Naive thymus-derived CD8-positive, alpha-beta T cell (primary cell): ENCODE results near the gene CARNS1. TPM values are rescaled to one million over a fixed set of nuclear protein-coding genes. Genes with fewer than 3 reads are reported as not detected.

ENCODE experiments used
- ATAC-seq, 2 donors: fragments of 150-1000 bp; cut with Tn5 transposase in 1 of 2; sonication (Bioruptor Pico), chemical (Tn5 transposase) in 1 of 2; 1 replicate in 1 of 2; 2 replicates in 1 of 2; pipeline ENCODE4 v1.10.0; 2021; ENCODE audit warnings: mild to moderate bottlenecking in 2 of 2, moderate library complexity in 2 of 2
- POLR2A ChIA-PET: fragments of 350-600 bp; sonication (Branson Sonifier 250); formaldehyde crosslinking; loops from one replicate; lab custom pipeline; 2021; ENCODE audit warnings: antibody characterized with exemption; lab: Charles Lee
- DNase-seq, 10 donors: peaks; one replicate each; pipeline versions ENCODE4 v3.0.0 to v3.0.0-alpha.2; 2020 to 2022
- H3K27ac Mint-ChIP-seq, 10 donors: one replicate each; pipeline ENCODE4 v1.8.0; 2020 to 2022; ENCODE audit warnings: mild to moderate bottlenecking in 10 of 10, mixed read lengths in 10 of 10, moderate library complexity in 4 of 10, inconsistent platforms in 1 of 10
- H3K27me3 Mint-ChIP-seq, 5 donors: one replicate each; pipeline ENCODE4 v1.8.0; 2021 to 2022; ENCODE audit warnings: mixed read lengths in 5 of 5
- H3K36me3 Mint-ChIP-seq, 3 donors: one replicate each; pipeline ENCODE4 v1.8.0; 2020 to 2022; ENCODE audit warnings: mixed read lengths in 3 of 3, mild to moderate bottlenecking in 2 of 3, inconsistent platforms in 1 of 3
- H3K4me1 Mint-ChIP-seq, 4 donors: one replicate each; pipeline ENCODE4 v1.8.0; 2021 to 2022; ENCODE audit warnings: mixed read lengths in 4 of 4
- H3K4me3 Mint-ChIP-seq, 10 donors: one replicate each; pipeline ENCODE4 v1.8.0; 2020 to 2022; ENCODE audit warnings: mild to moderate bottlenecking in 10 of 10, mixed read lengths in 10 of 10, moderate library complexity in 6 of 10, inconsistent platforms in 1 of 10
- H3K9me3 Mint-ChIP-seq, 9 donors: one replicate each; pipeline ENCODE4 v1.8.0; 2020 to 2022; ENCODE audit warnings: mixed read lengths in 9 of 9, mild to moderate bottlenecking in 3 of 9, inconsistent platforms in 1 of 9, moderate library complexity in 1 of 9
- polyA plus RNA-seq, 3 donors: library from polyadenylated mRNA; unstranded; fragments of 300-500 nt; fragmentation: Illumina TruSeq; gene quantifications; one replicate each; pipeline ENCODE4 v1.2.3, GENCODE V29; 2021
- total RNA-seq, 8 experiments: library from RNA in 2 of 8; stranded (reverse) in 2 of 8; gene quantifications; one replicate each; pipeline ENCODE4 v1.2.3 and lab custom pipeline; 2021 to 2026

Gene CARNS1
- total and polyA plus RNA-seq, 5 experiments from 2014 or later, result 2.2 to 21.2 (median 3.7) TPM

DNA sequence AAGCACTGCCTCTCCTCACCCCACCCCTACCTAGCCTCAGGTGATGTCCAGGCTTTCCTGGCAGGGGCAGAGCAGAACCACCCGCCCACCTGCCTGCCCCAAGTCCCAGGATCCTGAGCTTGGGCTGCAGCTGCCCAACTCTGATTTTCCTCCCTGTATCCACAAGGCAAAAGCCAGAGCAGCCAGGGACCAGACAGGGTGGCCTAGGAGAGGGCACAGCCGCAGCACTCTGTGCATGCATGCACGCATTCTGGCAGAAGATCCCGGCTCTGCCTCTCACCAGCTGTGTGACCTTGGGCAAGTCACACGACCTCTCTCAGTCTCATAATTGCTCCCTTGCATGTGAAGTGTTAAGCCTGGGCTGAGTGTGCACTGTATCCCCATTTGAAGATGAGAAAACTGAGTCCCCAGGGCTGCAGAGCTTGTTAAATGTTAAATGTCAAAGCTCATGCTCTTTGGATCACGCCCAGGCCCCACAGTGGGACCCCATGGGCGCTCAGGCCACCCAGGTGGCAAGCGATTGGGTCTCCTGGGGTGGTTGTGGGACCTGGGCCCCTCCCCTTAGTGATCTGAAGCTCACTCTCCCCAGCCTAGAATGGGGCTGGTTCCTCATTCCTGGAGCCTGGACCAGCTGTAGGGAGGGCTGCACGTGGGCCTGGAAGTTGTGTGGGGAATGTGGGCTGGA is 2.8 kb upstream of the CARNS1 start:
- DNase-seq (no peak), ATAC-seq (no peak)
- H3K27me3 Mint-ChIP-seq, result no peaks in the 10 kb centered on the region
- H3K4me1 Mint-ChIP-seq, result peaks cover 43 to 91% (median 85%) of the 10 kb centered on the region in 4 donors
- no peaks in the 10 kb centered on the region for H3K9me3 Mint-ChIP-seq
- peak overlapping the region in 7 of 10 donors; percentile 48 to 98 (median 89) for H3K4me3 Mint-ChIP-seq
- peak overlapping the region in 9 of 10 donors; percentile 75 to 98 (median 89) for H3K27ac Mint-ChIP-seq
- H3K36me3 Mint-ChIP-seq, result peaks cover 0 to 6% (median 2%) of the 10 kb centered on the region in 3 donors
- POLR2A ChIA-PET, result interaction anchor here (0.6 to 31.8 kb wide), 20 partner anchors 8 to 141 kb away, joined by 3 to 2390 read pairs (median 8); partner anchors contain the start of genes AIP, CDK2AP2, CORO1B and POLD4

DNA sequence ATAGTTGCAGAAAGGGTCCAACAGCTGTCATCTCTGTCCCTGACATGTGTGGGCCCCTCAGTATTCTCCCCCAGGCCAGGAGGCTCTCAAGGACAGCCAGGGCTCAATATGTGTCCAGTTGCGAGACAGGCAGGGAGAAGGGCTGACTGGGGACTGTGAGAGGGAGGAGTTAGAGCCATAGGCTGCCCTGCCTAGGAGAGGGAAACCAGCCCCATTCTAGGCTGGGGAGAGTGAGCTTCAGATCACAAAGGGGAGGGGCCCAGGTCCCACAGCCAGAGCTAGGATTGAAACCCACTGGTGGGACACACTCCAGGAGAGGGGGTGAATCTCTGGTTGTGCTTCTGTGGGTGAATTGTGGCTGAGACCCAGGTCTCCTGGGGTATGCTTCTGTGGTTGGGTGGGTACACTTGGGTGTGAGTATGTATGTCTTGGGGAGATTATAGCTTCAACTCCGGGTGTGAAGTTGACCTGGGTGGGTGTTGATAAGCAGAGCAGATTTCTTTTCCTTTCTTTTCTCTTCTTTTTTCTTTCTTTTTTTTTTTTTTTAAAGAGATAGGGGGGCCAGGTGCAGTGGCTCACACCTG is 2.1 kb upstream of the CARNS1 start:
- ATAC-seq (no peak), DNase-seq (peak in 1 of 10 donors; percentile 29)
- Mint-ChIP-seq H3K36me3 (peaks cover 0 to 6% (median 0%) of the 10 kb centered on the region in 3 donors), H3K4me1 (peaks cover 41 to 91% (median 85%) of the 10 kb centered on the region in 4 donors), H3K4me3 (peak overlapping the region; percentile 32 to 96 (median 62)), H3K9me3 (no peaks in the 10 kb centered on the region), H3K27ac (peak overlapping the region; percentile 76 to 95 (median 88)), H3K27me3 (no peaks in the 10 kb centered on the region)
- POLR2A ChIA-PET, result interaction anchor here (0.6 to 31.8 kb wide), 21 partner anchors 7 to 141 kb away, joined by 3 to 2390 read pairs (median 7); partner anchors contain the start of genes AIP, CDK2AP2, CORO1B and PITPNM1

DNA sequence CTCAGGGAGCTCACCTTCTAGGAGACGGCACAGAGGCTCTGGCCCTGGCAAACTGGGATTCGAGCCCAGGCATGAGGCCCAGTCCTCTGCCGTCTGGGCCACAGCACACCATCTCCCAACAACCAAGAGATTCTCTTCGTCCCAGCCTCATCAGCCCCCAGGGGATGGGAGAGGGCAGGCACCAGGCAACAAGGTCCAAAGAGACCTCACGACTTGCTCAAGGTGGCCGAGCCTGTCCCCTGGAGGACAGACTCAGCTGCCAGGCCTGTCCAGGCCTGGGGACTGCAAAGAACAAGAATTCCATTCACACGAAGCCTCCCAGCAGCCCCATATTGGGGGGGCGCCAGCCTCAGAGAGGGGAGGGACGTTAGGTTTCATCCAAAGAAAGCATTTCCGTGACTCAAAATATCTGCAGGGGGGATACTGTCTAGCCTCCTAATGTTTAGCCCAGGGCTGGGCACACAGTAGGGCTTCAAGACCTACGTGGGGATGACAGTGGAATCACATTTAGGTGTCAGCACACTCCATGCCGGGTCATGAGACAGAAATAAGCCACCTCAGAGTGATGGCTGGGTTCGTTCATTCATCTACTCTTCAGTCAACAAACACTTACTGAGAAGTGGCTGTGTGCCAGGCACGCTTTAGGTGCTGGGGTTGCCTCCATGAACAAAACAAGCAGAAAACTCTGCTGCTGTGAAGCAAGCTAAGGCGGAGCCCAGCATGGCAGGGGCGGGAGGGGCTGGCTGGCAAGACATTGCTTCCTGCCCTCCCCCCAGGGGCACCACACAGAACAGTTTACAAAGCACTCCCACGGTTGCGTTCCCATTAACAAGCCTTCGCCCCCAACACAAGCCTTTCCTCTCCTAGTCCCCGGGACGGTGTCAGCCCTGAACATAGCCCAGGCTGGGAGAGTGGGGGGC is 1.2 kb downstream of the CARNS1 start:
- Mint-ChIP-seq H3K4me3 (peak overlapping the region; percentile 76 to 96 (median 92)), H3K36me3 (peaks cover 0 to 2% (median 0%) of the 10 kb centered on the region in 3 donors), H3K9me3 (no peaks in the 10 kb centered on the region), H3K27ac (peak overlapping the region; percentile 83 to 100 (median 98)), H3K4me1 (peaks cover 30 to 83% (median 74%) of the 10 kb centered on the region in 4 donors), H3K27me3 (no peaks in the 10 kb centered on the region)
- ATAC-seq, result peak; percentile 61 to 68
- POLR2A ChIA-PET, result interaction anchor here (0.9 to 31.8 kb wide), 14 partner anchors 16 to 91 kb away, joined by 3 to 2390 read pairs (median 24); partner anchors contain the start of genes AIP, CORO1B, PITPNM1 and POLD4
- peak; percentile 80 to 96 (median 89) for DNase-seq

DNA sequence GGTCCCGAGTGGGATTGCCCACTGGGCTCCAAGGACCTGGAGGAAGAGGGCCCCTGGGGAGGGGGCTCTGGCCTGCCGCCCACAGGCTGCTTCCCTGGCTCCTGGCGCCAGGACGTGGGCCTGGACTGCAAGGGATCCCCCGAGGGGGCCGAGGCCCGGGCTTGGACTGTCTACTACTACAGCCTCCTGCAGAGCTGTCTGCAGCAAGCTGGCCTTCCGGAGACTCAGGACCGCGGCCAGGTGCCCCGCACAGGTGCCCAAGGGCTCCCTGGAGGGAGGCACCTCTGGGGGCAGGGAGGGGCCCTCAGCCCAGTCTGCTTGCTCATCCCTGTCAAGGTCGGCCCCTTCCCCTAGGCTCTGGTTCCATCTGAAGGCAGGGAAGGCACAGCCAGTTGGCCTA is 1.9 kb downstream of the CARNS1 start:
- DNase-seq, result no peak
- peaks cover 0 to 2% (median 0%) of the 10 kb centered on the region in 3 donors for H3K36me3 Mint-ChIP-seq
- POLR2A ChIA-PET, result interaction anchor here (0.8 to 31.8 kb wide), 18 partner anchors 15 to 801 kb away, joined by 3 to 2390 read pairs (median 6); partner anchors contain the start of genes AIP, CLCF1, CORO1B and PITPNM1
- H3K27ac Mint-ChIP-seq, result peak overlapping the region; percentile 86 to 100 (median 95)
- H3K27me3 Mint-ChIP-seq, result no peaks in the 10 kb centered on the region
- H3K9me3 Mint-ChIP-seq, result no peaks in the 10 kb centered on the region
- ATAC-seq, result no peak
- peaks cover 26 to 78% (median 67%) of the 10 kb centered on the region in 4 donors for H3K4me1 Mint-ChIP-seq
- H3K4me3 Mint-ChIP-seq, result peak overlapping the region; percentile 76 to 95 (median 89)

DNA sequence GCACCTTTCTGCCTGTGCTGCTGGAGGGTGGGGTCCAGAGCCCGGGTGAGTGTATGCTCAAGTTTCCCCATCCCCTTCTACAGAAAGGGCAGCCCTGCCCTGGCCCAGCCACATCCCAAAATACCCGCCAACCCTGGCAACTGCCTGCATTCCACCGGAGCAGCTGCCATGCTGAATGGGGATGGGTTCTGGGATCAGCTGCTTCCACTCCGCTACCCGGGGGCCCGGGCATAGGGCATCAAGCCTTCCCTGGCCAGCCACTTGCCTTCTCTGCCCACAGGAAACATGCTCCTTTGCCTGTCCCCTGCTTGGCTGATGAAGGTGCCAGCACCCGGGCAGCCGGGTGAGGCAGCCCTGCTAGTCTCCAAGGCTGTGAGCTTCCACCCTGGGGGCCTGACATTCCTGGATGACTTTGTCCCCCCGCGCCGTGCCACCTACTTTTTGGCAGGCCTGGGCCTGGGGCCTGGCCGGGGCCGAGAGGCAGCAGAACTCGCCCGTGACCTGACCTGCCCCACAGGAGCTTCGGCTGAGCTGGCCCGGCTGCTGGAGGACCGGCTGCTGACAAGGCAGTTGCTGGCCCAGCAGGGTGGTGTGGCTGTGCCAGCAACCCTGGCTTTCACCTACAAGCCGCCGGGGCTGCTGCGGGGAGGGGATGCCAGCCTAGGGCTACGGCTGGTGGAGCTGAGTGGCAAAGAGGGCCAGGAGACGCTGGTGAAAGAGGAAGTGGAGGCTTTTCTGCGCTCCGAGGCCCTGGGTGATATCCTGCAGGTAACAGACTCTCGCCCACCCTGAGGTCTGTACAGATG is 3.2 kb downstream of the CARNS1 start:
- no peaks in the 10 kb centered on the region for H3K9me3 Mint-ChIP-seq
- peak overlapping the region; percentile 76 to 94 (median 86) for H3K4me3 Mint-ChIP-seq

DNA sequence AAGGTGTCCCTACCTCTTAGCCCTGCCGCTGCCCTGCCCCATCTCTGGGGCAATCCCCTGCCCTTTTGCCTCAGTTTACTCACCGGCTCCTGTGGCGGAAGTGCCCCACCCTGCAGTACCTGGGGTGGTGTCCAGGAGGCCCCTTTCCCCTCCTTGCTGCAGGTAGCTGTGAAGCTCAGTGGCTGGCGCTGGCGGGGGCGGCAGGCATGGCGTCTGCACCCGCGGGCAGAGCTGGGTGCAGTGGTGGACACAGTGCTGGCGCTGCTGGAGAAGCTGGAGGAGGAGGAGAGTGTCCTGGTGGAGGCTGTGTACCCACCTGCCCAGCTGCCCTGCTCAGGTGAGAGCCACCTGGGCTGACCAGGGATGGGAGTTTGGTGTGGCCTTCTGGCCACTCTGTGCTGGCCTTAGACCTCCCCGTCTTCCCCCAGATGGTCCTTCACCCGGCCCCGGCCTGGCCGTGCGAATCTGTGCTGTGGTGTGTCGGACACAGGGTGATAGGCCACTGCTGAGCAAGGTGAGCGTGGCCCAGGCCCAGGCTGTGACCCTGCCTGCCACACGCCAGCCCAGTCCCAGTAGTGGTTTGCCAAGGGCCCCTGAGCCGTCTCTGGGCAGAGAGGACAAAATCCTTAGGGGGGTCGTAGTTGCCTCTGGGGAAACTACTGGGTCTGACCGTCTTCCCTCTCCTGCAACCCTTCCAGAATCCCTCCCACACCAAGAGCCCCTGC is 4.0 kb downstream of the CARNS1 start:
- no peak for ATAC-seq
- DNase-seq, result no peak

More for the DNA sequence above, 3.2 kb downstream of the CARNS1 start:
- ATAC-seq, result peak; percentile 12 to 19
- POLR2A ChIA-PET, result interaction anchor here (0.9 to 31.8 kb wide), 24 partner anchors 7 to 802 kb away, joined by 3 to 2390 read pairs (median 6); partner anchors contain the start of genes AIP, ANKRD13D, CLCF1 and CORO1B
- DNase-seq, result peak in 7 of 10 donors; percentile 49 to 83 (median 65)
- Mint-ChIP-seq H3K27me3 (no peaks in the 10 kb centered on the region), H3K27ac (peak overlapping the region; percentile 86 to 100 (median 94)), H3K36me3 (peaks cover 0 to 2% (median 0%) of the 10 kb centered on the region in 3 donors), H3K4me1 (peaks cover 21 to 72% (median 64%) of the 10 kb centered on the region in 4 donors)

DNA sequence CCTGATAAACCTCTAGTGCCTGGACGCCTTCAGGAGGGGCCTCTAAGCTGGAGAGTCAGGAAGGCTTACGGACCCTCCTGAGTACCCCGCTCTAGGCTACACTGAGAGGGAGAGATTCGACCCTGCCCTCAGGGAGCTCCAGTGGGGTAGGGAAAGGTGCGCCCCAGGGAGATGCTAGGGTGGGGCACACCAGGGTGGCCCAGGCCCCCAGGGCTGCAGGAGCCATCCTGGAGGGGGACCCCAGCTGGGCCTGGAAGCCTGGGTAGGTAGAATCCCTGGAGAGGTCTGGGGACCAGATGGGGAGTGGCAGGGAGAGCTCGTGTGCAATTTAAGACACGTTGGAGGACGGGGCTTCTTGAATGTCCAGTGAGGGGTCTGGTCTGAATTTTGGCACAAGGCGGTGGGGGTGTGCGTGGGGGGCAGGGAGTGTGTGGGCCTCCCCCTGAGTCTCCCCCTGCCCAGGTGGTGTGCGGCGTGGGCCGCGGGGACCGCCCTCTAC is 4.7 kb downstream of the CARNS1 start:
- peaks cover 0 to 4% (median 0%) of the 10 kb centered on the region in 3 donors for H3K36me3 Mint-ChIP-seq
- peak overlapping the region; percentile 76 to 94 (median 86) for H3K4me3 Mint-ChIP-seq
- peak overlapping the region; percentile 85 to 100 (median 93) for H3K27ac Mint-ChIP-seq
- ATAC-seq, result no peak
- H3K4me1 Mint-ChIP-seq, result peaks cover 22 to 68% (median 57%) of the 10 kb centered on the region in 4 donors
- peak in 1 of 10 donors; percentile 23 for DNase-seq
- POLR2A ChIA-PET, result interaction anchor here (0.6 to 31.8 kb wide), 14 partner anchors 8 to 149 kb away, joined by 3 to 2390 read pairs (median 44); partner anchors contain the start of genes AIP, CORO1B, PITPNM1 and POLD4
- no peaks in the 10 kb centered on the region for H3K27me3 Mint-ChIP-seq
- no peaks in the 10 kb centered on the region for H3K9me3 Mint-ChIP-seq

More for the DNA sequence above, 4.0 kb downstream of the CARNS1 start:
- peaks cover 21 to 68% (median 61%) of the 10 kb centered on the region in 4 donors for H3K4me1 Mint-ChIP-seq
- no peaks in the 10 kb centered on the region for H3K27me3 Mint-ChIP-seq
- POLR2A ChIA-PET, result interaction anchor here (0.7 to 31.8 kb wide), 20 partner anchors 7 to 149 kb away, joined by 3 to 2390 read pairs (median 8); partner anchors contain the start of genes AIP, ANKRD13D, CLCF1 and CORO1B
- H3K4me3 Mint-ChIP-seq, result peak overlapping the region; percentile 76 to 94 (median 86)
- no peaks in the 10 kb centered on the region for H3K9me3 Mint-ChIP-seq
- peak overlapping the region; percentile 86 to 100 (median 94) for H3K27ac Mint-ChIP-seq
- peaks cover 0 to 3% (median 0%) of the 10 kb centered on the region in 3 donors for H3K36me3 Mint-ChIP-seq

DNA sequence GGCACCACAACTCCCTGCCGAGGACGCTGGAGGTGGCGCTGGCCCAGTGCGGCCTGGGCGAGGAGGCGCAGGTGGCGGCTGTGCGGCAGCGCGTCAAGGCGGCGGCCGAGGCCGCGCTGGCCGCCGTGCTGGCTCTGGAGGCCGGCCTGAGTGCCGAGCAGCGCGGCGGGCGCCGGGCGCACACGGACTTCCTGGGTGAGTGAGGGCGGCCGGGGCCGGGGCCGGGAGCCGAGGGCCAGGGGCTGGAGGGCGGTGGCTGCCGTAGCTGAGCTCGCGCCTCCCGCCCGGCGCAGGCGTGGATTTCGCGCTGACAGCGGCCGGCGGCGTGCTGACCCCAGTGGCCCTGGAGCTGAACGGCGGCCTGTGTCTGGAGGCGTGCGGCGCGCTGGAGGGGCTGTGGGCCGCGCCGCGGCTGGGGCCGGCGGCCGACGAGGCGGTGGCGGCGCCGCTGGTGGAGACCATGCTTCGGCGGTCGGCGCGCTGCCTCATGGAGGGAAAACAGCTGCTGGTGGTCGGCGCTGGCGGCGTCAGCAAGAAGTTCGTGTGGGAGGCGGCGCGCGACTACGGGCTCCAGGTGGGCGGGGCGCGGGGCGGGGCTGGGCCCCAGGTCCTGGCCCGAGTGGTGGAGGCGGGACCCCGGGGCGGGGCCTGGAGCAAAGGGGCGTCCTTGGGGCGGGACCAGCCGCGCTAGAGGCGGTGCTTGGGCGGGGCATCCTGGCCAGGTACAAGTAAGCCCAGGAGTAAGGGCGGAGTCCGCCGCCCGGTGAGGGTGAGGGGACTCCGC is 5.4 kb downstream of the CARNS1 start:
- POLR2A ChIA-PET, result interaction anchor here (0.6 to 31.8 kb wide), 15 partner anchors 9 to 150 kb away, joined by 3 to 2390 read pairs (median 40); partner anchors contain the start of genes AIP, CDK2AP2, CORO1B and PITPNM1
- Mint-ChIP-seq H3K9me3 (no peaks in the 10 kb centered on the region), H3K36me3 (peaks cover 0 to 4% (median 0%) of the 10 kb centered on the region in 3 donors), H3K4me1 (peaks cover 23 to 66% (median 58%) of the 10 kb centered on the region in 4 donors), H3K4me3 (peak overlapping the region; percentile 76 to 94 (median 86)), H3K27ac (peak overlapping the region; percentile 80 to 100 (median 93)), H3K27me3 (no peaks in the 10 kb centered on the region)
- peak; percentile 64 to 76 for ATAC-seq
- peak; percentile 97 to 100 (median 99) for DNase-seq

DNA sequence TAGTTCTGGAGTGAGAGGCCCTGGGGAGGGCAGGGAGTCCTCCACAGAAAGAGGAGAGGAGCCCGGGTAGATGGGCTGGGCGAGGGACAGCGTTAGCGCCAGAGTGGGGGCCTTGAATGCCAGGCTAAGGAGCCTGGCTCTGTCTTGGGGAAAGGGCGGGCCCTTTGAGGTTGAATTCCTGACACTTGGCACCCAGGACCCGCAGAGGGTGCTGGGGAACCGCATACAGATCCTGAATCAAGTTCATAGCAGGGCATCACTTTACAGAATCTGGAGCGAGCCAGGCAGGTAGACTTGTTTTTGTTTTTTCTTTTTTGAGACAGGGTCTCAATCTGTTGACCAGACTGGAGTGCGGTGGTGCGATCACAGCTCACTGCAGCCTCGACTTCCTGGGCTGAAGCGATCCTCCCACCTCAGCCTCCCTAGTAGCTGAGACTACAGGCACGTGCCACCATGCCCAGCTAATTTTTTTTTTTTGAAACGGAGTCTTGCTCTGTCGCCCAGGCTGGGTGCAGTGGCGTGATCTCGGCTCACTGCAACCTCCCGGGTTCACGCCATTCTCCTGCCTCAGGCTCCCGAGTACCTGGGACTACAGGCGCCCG is 6.1 kb downstream of the CARNS1 start:
- DNase-seq, result no peak
- ATAC-seq, result no peak
- H3K9me3 Mint-ChIP-seq, result no peaks in the 10 kb centered on the region
- H3K4me3 Mint-ChIP-seq, result peak overlapping the region; percentile 52 to 85 (median 70)
- peaks cover 0 to 4% (median 0%) of the 10 kb centered on the region in 3 donors for H3K36me3 Mint-ChIP-seq
- peaks cover 17 to 60% (median 52%) of the 10 kb centered on the region in 4 donors for H3K4me1 Mint-ChIP-seq
- POLR2A ChIA-PET, result interaction anchor here (0.7 to 31.8 kb wide), 10 partner anchors 9 to 86 kb away, joined by 4 to 2390 read pairs (median 57); partner anchors contain the start of genes AIP, CDK2AP2, CORO1B and POLD4
- peak overlapping the region; percentile 80 to 95 (median 90) for H3K27ac Mint-ChIP-seq
- H3K27me3 Mint-ChIP-seq, result no peaks in the 10 kb centered on the region
